GM12801 (cell line): ENCODE results near the gene ZNF532.

ENCODE experiments used
- CTCF ChIP-seq: IDR thresholded peaks from one replicate; pipeline ENCODE4 v1.5.1; 2011; ENCODE audit warnings: control low read depth; ENCODE audit not compliant: insufficient read length; ENCODE audit errors: extremely low read depth

Gene ZNF532

GRCh38 chr18:58853561-58853960 lies 11.1 kb upstream of the ZNF532 start:
- no peak for TF ChIP-seq CTCF

- no peak for TF ChIP-seq CTCF
Measured at GRCh38 chr18:58856881-58857280, 7.8 kb upstream of the ZNF532 start.

GRCh38 chr18:58858591-58859468 lies 5.8 kb upstream of the ZNF532 start:
- TF ChIP-seq CTCF, result no peak

- TF ChIP-seq CTCF, result no peak
Measured at GRCh38 chr18:58859907-58860306, 4.8 kb upstream of the ZNF532 start.

- TF ChIP-seq CTCF, result no peak
Measured at GRCh38 chr18:58860747-58861231, 3.9 kb upstream of the ZNF532 start.

- TF ChIP-seq CTCF, result no peak
Measured at GRCh38 chr18:58861353-58861752, 3.3 kb upstream of the ZNF532 start.

GRCh38 chr18:58861861-58862301 lies 2.8 kb upstream of the ZNF532 start:
- TF ChIP-seq CTCF, result no peak
